HG03575 (cell line): ENCODE results near the gene C4A.
"Not testable (repeated sequence)": the region's sequence is repeated elsewhere in the genome, so short reads cannot be mapped to it uniquely, and the experiment has no call there.

Experiments used
- ATAC-seq: cut with Tn5 transposase; IDR thresholded peaks from one replicate; pipeline ENCODE4 v1.9.1; 2021; ENCODE audit not compliant: unreplicated experiment, insufficient number of reproducible peaks, low FRiP score; ENCODE audit errors: extremely low read depth

The C4A gene

DNA sequence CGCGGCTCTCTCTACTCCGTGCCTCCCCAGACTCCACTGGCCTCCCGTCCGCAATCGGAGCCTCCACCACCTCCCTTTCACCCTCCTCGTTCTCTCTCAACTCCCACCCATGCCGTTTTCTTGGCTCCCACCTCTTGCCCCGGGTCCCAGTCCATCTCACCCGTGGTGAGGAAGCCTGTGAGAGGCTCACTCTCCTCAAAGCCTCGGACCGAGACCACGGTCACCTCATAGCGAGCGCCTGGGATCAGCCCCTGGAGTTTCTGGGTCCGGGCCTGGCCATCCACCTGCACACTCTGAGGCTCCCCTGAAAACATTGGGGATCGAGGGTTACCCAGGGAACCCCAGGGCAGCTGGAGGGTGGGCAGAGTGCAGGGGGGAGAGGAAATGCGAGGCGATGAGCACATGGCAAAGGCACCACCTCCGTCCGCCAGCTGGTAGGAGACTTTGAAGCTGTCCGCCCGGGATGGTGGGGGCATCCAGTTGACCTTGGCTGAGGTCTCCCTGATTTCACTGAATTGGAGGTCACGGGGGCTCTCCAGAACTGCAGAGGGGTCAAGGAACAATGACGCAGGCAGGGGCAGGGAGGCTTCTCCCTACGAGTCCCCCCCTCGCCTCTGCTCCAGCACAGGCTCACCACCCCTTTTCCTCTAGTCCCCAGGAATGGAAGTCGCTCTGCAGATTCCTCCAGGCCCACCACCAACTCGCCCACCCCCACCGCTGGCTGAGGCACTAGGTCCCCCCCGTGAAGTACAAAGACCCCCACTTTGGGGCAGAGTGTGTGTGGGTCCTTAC, 61.9 kb downstream of the C4A start:
- not testable (repeated sequence) for ATAC-seq

GRCh38 chr6:32044916-32045315, 63.1 kb downstream of the C4A start:
- not testable (repeated sequence) for ATAC-seq

GRCh38 chr6:32045811-32046449, 64.1 kb downstream of the C4A start:
- no peak for ATAC-seq

- no peak for ATAC-seq
Measured at GRCh38 chr6:32046450-32047083, 64.7 kb downstream of the C4A start.

DNA sequence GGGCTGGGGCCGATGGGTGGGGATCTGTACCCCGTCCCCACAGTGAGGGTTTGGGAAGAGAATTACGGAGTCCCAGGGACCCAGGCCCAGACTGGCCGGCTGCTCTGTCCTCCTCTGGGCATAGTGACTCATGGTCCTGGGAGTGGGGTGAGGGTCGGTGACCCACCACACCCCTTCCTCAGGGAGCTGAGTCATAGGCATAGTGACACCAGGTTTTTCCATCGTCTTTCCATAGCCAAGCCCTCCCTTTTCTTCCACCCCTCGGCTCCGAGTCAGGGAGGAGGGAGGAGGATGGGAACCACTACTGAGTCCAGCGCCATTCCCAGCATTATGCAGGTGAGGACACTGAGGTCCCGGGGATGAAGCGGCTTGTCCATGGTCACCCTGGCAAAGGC, 65.2 kb downstream of the C4A start:
- no peak for ATAC-seq

DNA sequence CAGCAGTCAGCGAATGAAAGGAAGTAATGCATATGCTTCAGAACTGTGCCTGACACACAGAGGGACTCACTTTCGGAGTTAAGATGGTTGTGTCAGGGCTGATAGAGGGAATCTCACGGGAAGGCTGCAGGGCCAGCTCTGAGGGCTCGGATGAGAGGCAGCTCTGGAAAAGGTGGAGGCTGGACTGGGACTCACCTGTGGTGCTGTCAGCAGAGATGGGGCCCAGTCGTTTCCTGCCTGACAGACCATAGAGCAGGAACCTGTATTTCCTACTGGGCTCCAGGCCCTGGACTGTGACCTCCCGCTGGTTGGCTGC, 65.6 kb downstream of the C4A start:
- ATAC-seq = no peak

DNA sequence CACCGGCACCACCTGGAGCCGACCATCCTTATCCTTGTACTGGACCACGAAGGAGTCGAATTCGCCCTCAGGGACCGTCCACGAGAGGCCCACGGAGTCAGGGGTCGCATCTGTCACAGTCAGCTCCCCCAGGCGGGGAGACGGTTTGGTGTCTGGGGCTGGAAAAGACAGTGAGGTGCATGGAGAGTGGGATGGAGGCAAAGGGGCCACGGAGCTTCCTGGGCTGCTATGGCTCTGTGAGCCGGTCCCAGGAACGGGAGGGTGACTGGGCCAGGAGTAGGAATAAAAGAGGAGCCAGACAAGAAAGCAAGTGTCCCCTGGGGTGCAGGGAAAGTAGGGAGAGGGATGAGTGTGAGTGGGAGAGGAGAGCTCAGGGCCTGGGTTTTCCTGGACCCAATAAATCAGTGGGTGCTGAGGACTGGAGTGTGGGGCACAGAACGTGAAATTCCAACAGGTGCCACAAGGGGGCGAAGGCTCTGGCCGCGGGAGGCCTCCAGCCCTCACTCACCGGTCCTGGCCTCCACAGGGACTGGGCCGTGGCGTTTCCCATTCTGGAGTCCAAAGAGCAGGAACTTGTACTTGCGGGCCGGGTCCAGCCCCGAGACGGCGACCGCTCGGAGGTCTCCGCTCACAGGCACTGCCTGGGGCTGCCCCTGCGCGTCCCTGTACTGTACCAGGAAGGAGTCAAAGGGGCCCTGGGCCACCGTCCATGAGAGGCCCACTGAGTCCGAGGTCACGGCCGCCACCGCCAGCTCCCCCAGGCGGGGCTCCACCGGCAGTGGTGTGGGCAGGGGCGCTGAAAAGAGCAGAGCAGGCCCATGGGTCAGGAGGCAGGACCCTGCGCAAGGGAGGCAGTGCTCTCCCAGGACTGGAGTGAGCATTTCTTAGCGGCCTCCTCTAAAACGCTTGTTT, 66.3 kb downstream of the C4A start:
- ATAC-seq = no peak

GRCh38 chr6:32049149-32049548, 67.3 kb downstream of the C4A start:
- not testable (repeated sequence) for ATAC-seq

- ATAC-seq = not testable (repeated sequence)
Measured at GRCh38 chr6:32049736-32050135, 67.9 kb downstream of the C4A start.

- no peak for ATAC-seq
Measured at GRCh38 chr6:32050562-32050961, 68.7 kb downstream of the C4A start.
